Aorta (tissue), 5 donors: Measurements from ENCODE around the gene HCFC1. TPM values are rescaled to one million over a fixed set of nuclear protein-coding genes. Genes with fewer than 3 reads are reported as not detected.

ENCODE experiments used
- ATAC-seq: fragments of 200-7000 bp; cut with Tn5 transposase; one replicate; pipeline ENCODE4 v1.9.1; 2022; ENCODE audit warnings: moderate library complexity; ENCODE audit not compliant: low FRiP score
- DNase-seq, 2 donors: peaks; one replicate each; pipeline ENCODE4 v3.0.0-alpha.2; 2020
- H3K27ac ChIP-seq, 2 donors: one replicate each; pipeline ENCODE4 v1.5.1; 2013; ENCODE audit warnings: low read length in 2 of 2, mild to moderate bottlenecking in 2 of 2, moderate library complexity in 2 of 2, control low read depth in 1 of 2, inconsistent platforms in 1 of 2, low read depth in 1 of 2
- H3K27me3 ChIP-seq, 2 donors: one replicate each; pipeline ENCODE4 v1.6.1; 2013; ENCODE audit warnings: control low read depth in 1 of 2, low read length in 1 of 2, mild to moderate bottlenecking in 1 of 2, moderate library complexity in 1 of 2; ENCODE audit not compliant: insufficient read depth in 2 of 2, control insufficient read depth in 1 of 2
- H3K36me3 ChIP-seq, 2 donors: one replicate each; pipeline ENCODE4 v1.6.1; 2013; ENCODE audit warnings: control low read depth in 1 of 2, low read length in 1 of 2, mild to moderate bottlenecking in 1 of 2; ENCODE audit not compliant: insufficient read depth in 2 of 2, control insufficient read depth in 1 of 2
- H3K4me1 ChIP-seq, 2 donors: one replicate each; pipeline ENCODE4 v1.6.1; 2013; ENCODE audit warnings: low read length in 2 of 2, control low read depth in 1 of 2, mild to moderate bottlenecking in 1 of 2, moderate library complexity in 1 of 2; ENCODE audit not compliant: insufficient read depth in 2 of 2, control insufficient read depth in 1 of 2
- H3K4me3 ChIP-seq, 2 donors: one replicate each; pipeline ENCODE4 v1.5.1; 2013; ENCODE audit warnings: low read length in 2 of 2, control low read depth in 1 of 2, mild to moderate bottlenecking in 1 of 2
- H3K9me3 ChIP-seq: one replicate; pipeline ENCODE4 v1.6.1; 2013; ENCODE audit warnings: mild to moderate bottlenecking, low read length; ENCODE audit not compliant: control insufficient read depth
- WGBS, 2 donors: extraction: QIAGEN DNeasy Blood & Tissue Kit; methylation state at CpG; one replicate each; pipeline ENCODE4 v1.1.7; 2013; 5-methylcytosine and 5-hydroxymethylcytosine counted together
- intact Hi-C, 2 donors: fragments of 100-400 bp; cut with DNase I; formaldehyde crosslinking; loops; one replicate each; pipeline versions ENCODE4 v1.14.2 to v1.15.0; 2022
- polyA plus RNA-seq, 2 donors: library from polyadenylated mRNA; stranded (reverse); fragments of 200-250 nt; gene quantifications; one replicate each; pipeline ENCODE4 v1.2.3, GENCODE V29; 2013
- total RNA-seq, 2 donors: library from RNA; stranded (reverse); fragmentation: NEBNext Ultra II Directional; extraction: Animal tissue kit (Norgen Biotek cat#: 25700); gene quantifications; one replicate each; pipeline ENCODE4 v1.2.1, GENCODE V29; 2021
- donor health status: healthy with polysubstance abuse.
- donor health status: Bipolar disorder and iron deficiency.
- donor health status: DM: no; HTN: no; CAD: no.
- donor health status: DM: no; HTN: no; CAD: no.
- donor health status: DM: yes; HTN: yes; CAD: no.

Gene HCFC1
- total and polyA plus RNA-seq, 4 donors = 6.5 to 41.8 (median 30.9) TPM

- ATAC-seq (no peak), DNase-seq (peak in 1 of 2 donors; percentile 44)
- 67 to 74% methylated on average over 14 of the region's 14 CpGs for WGBS, 2 donors
- Histone ChIP-seq H3K4me1 (no peaks in the 10 kb centered on the region), H3K36me3 (no peaks in the 10 kb centered on the region), H3K9me3 (no peaks in the 10 kb centered on the region), H3K4me3 (no peak overlapping the region), H3K27me3 (no peaks in the 10 kb centered on the region), H3K27ac (peak overlapping the region in 1 of 2 donors; percentile 26)
- intact Hi-C loops = no loop called here
Observed at GRCh38 chrX:153966841-153967535, 4.6 kb downstream of the HCFC1 start.

GRCh38 chrX:153966283-153966688, 5.3 kb downstream of the HCFC1 start:
- Histone ChIP-seq H3K4me3 (no peak overlapping the region), H3K27me3 (no peaks in the 10 kb centered on the region), H3K4me1 (no peaks in the 10 kb centered on the region), H3K36me3 (no peaks in the 10 kb centered on the region), H3K27ac (no peak overlapping the region), H3K9me3 (no peaks in the 10 kb centered on the region)
- WGBS, 2 donors = 20 to 56% methylated on average over 15 of the region's 15 CpGs
- no peak for ATAC-seq
- intact Hi-C loops = no loop called here
- peak; percentile 53 to 77 for DNase-seq

- ATAC-seq (no peak), DNase-seq (peak in 1 of 2 donors; percentile 57)
- H3K27me3 ChIP-seq = no peaks in the 10 kb centered on the region
- no peak overlapping the region for H3K27ac ChIP-seq
- H3K4me3 ChIP-seq = no peak overlapping the region
- H3K4me1 ChIP-seq = no peaks in the 10 kb centered on the region
- intact Hi-C loops = no loop called here
- no peaks in the 10 kb centered on the region for H3K36me3 ChIP-seq
- no peaks in the 10 kb centered on the region for H3K9me3 ChIP-seq
- WGBS, 2 donors = 82 to 86% methylated on average over 5 of the region's 5 CpGs
Observed at GRCh38 chrX:153965406-153965805, 6.2 kb downstream of the HCFC1 start.

GRCh38 chrX:153964105-153964504, 7.5 kb downstream of the HCFC1 start:
- Histone ChIP-seq H3K4me1 (no peaks in the 10 kb centered on the region), H3K9me3 (no peaks in the 10 kb centered on the region), H3K36me3 (no peaks in the 10 kb centered on the region), H3K4me3 (no peak overlapping the region), H3K27me3 (no peaks in the 10 kb centered on the region), H3K27ac (no peak overlapping the region)
- intact Hi-C loops = no loop called here
- WGBS, 2 donors = 87 to 91% methylated on average over 14 of the region's 14 CpGs
- DNase-seq = peak in 1 of 2 donors; percentile 64
- ATAC-seq = no peak

- H3K4me1 ChIP-seq = no peaks in the 10 kb centered on the region
- WGBS, 2 donors = 82 to 85% methylated on average over 12 of the region's 12 CpGs
- no peak overlapping the region for H3K27ac ChIP-seq
- H3K9me3 ChIP-seq = no peaks in the 10 kb centered on the region
- H3K4me3 ChIP-seq = no peak overlapping the region
- ATAC-seq (no peak), DNase-seq (peak in 1 of 2 donors; percentile 67)
- intact Hi-C loops = no loop called here
- peaks cover 0 to 2% of the 10 kb centered on the region in 2 donors for H3K36me3 ChIP-seq
- no peaks in the 10 kb centered on the region for H3K27me3 ChIP-seq
Observed at GRCh38 chrX:153963546-153963945, 8.1 kb downstream of the HCFC1 start.

- Histone ChIP-seq H3K36me3 (peaks cover 0 to 4% of the 10 kb centered on the region in 2 donors), H3K4me1 (no peaks in the 10 kb centered on the region), H3K4me3 (no peak overlapping the region), H3K9me3 (no peaks in the 10 kb centered on the region), H3K27ac (no peak overlapping the region), H3K27me3 (no peaks in the 10 kb centered on the region)
- intact Hi-C loops = no loop called here
- ATAC-seq (no peak), DNase-seq (no peak)
- 87 to 89% methylated on average over 11 of the region's 11 CpGs for WGBS, 2 donors
Observed at GRCh38 chrX:153961292-153961691, 10.3 kb downstream of the HCFC1 start.

GRCh38 chrX:153960786-153961185, 10.8 kb downstream of the HCFC1 start:
- Histone ChIP-seq H3K36me3 (peaks cover 0 to 4% of the 10 kb centered on the region in 2 donors), H3K27ac (no peak overlapping the region), H3K27me3 (no peaks in the 10 kb centered on the region), H3K9me3 (no peaks in the 10 kb centered on the region), H3K4me1 (no peaks in the 10 kb centered on the region), H3K4me3 (no peak overlapping the region)
- DNase-seq (peak in 1 of 2 donors; percentile 62), ATAC-seq (no peak)
- 89 to 93% methylated on average over 22 of the region's 22 CpGs for WGBS, 2 donors
- intact Hi-C loops = no loop called here

- DNase-seq (peak in 1 of 2 donors; percentile 62), ATAC-seq (no peak)
- Histone ChIP-seq H3K36me3 (peaks cover 0 to 4% of the 10 kb centered on the region in 2 donors), H3K9me3 (no peaks in the 10 kb centered on the region), H3K4me1 (no peaks in the 10 kb centered on the region), H3K27ac (no peak overlapping the region), H3K4me3 (no peak overlapping the region), H3K27me3 (no peaks in the 10 kb centered on the region)
- intact Hi-C loops = no loop called here
- 94 to 97% methylated on average over 16 of the region's 16 CpGs for WGBS, 2 donors
Observed at GRCh38 chrX:153960077-153960476, 11.5 kb downstream of the HCFC1 start.

GRCh38 chrX:153959649-153960048, 12.0 kb downstream of the HCFC1 start:
- no peaks in the 10 kb centered on the region for H3K9me3 ChIP-seq
- peaks cover 0 to 4% of the 10 kb centered on the region in 2 donors for H3K36me3 ChIP-seq
- DNase-seq (peak in 1 of 2 donors; percentile 59), ATAC-seq (no peak)
- WGBS, 2 donors = 86 to 93% methylated on average over 15 of the region's 15 CpGs
- intact Hi-C loops = loop anchor here in 1 of 2 donors (10.0 kb wide), 1 partner anchor 1005 kb away; no protein-coding TSS in a partner anchor
- H3K4me1 ChIP-seq = no peaks in the 10 kb centered on the region
- H3K27me3 ChIP-seq = no peaks in the 10 kb centered on the region
- H3K4me3 ChIP-seq = no peak overlapping the region
- no peak overlapping the region for H3K27ac ChIP-seq
